ENCODE results near the gene GTF2H1. TPM values are rescaled to one million over a fixed set of nuclear protein-coding genes. Genes with fewer than 3 reads are reported as not detected.
A peak's percentile ranks its signal among the peaks of the same experiment; 100 is the strongest.

Gene GTF2H1
- total and polyA plus RNA-seq, 3 donors from 2014 or later = 79.2 to 111 (median 103) TPM

DNA sequence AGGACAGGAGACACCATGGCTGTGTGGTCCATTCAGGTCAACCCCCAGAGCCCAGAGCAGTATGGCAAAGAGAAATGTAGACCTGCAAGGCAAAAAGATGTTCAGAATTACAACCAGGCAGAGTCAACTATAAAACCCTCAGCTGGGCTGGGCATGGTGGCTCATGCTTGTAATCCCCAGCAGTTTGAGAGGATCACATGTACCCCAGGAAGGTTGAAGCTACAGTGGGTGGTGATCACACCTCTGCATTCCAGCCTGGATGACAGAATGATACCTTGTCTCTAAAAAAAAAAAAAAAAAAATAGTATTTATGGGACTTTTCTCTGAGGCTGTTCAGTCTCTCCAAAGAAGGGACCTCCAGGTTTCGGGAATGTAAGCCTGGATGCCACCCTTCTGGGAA, 53.6 kb downstream of the GTF2H1 start:
- H3K4me3 ChIP-seq = no peak overlapping the region
- TF ChIP-seq POLR2A (IDR thresholded peaks at IDR 0.05) = no peak
- TF ChIP-seq, protein P1, sequence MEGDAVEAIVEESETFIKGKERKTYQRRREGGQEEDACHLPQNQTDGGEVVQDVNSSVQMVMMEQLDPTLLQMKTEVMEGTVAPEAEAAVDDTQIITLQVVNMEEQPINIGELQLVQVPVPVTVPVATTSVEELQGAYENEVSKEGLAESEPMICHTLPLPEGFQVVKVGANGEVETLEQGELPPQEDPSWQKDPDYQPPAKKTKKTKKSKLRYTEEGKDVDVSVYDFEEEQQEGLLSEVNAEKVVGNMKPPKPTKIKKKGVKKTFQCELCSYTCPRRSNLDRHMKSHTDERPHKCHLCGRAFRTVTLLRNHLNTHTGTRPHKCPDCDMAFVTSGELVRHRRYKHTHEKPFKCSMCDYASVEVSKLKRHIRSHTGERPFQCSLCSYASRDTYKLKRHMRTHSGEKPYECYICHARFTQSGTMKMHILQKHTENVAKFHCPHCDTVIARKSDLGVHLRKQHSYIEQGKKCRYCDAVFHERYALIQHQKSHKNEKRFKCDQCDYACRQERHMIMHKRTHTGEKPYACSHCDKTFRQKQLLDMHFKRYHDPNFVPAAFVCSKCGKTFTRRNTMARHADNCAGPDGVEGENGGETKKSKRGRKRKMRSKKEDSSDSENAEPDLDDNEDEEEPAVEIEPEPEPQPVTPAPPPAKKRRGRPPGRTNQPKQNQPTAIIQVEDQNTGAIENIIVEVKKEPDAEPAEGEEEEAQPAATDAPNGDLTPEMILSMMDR (IDR thresholded peaks at IDR 0.05) = no peak
- intact Hi-C loops (cut with DNase I; ENCODE audit: low total_unique reads) = no loop called here
- H3K36me3 ChIP-seq (ENCODE audit: low read depth, missing control alignments) = no peaks in the 10 kb centered on the region
- WGBS, 2 donors = 91 to 100% methylated on average over 1 of the region's 1 CpG
- no peak overlapping the region for H3K27ac ChIP-seq
- H3K9me3 ChIP-seq = no peaks in the 10 kb centered on the region
- no peaks in the 10 kb centered on the region for H3K27me3 ChIP-seq
- DNase-seq = no peak
- H3K4me1 ChIP-seq = no peaks in the 10 kb centered on the region

- H3K27me3 ChIP-seq = no peaks in the 10 kb centered on the region
- no peak for DNase-seq
- H3K4me1 ChIP-seq = peaks cover 14% of the 10 kb centered on the region
- no peak for TF ChIP-seq POLR2A (IDR thresholded peaks at IDR 0.05)
- TF ChIP-seq, protein P1 (IDR thresholded peaks at IDR 0.05) = no peak
- WGBS, 2 donors = 0 to 43% methylated on average over 1 to 2 of the region's 2 CpGs
- intact Hi-C loops (cut with DNase I; ENCODE audit: low total_unique reads) = no loop called here
- H3K27ac ChIP-seq = no peak overlapping the region
- H3K36me3 ChIP-seq (ENCODE audit: low read depth, missing control alignments) = no peaks in the 10 kb centered on the region
- H3K4me3 ChIP-seq = no peak overlapping the region
- no peaks in the 10 kb centered on the region for H3K9me3 ChIP-seq
Measured at GRCh38 chr11:18379201-18379600, 56.8 kb downstream of the GTF2H1 start.

- no peak for TF ChIP-seq POLR2A (IDR thresholded peaks at IDR 0.05)
- TF ChIP-seq, protein P1 (IDR thresholded peaks at IDR 0.05) = no peak
Measured at GRCh38 chr11:18383388-18384156, 61.2 kb downstream of the GTF2H1 start.

DNA sequence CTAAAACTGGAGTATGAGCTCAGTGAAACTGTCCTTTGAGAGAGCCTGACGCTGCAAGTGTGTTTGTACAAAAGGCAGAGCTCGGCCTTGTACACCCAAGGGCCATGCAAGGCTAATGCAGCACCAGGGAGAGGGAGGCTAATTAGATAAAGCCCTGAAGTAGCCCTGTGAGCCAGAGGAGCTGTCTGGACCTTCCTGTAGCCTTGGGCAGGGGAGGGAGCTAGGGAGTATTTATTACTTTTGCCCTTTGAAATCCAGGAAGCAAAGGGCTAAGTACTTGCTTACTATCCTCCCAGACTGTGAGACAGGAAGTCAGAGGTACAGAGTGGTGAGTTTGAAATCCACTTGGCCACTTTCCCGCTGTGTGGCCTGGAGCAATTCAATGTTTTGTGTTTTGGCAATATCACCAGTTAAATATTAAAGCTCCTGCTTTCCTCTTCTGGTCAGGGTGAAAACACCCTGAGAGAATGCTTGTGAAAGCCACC, 61.8 kb downstream of the GTF2H1 start:
- no peak overlapping the region for H3K4me3 ChIP-seq
- no peaks in the 10 kb centered on the region for H3K36me3 ChIP-seq (ENCODE audit: low read depth, missing control alignments)
- peaks cover 19% of the 10 kb centered on the region for H3K4me1 ChIP-seq
- TF ChIP-seq POLR2A (IDR thresholded peaks at IDR 0.05) = no peak
- TF ChIP-seq, protein P1 (IDR thresholded peaks at IDR 0.05) = no peak
- DNase-seq = peak; percentile 66
- H3K27me3 ChIP-seq = no peaks in the 10 kb centered on the region
- H3K27ac ChIP-seq = peak overlapping the region; percentile 83 to 93
- 33 to 47% methylated on average over 3 of the region's 3 CpGs for WGBS, 2 donors
- intact Hi-C loops (cut with DNase I; ENCODE audit: low total_unique reads) = no loop called here
- no peaks in the 10 kb centered on the region for H3K9me3 ChIP-seq

More at GRCh38 chr11:18383388-18384156, 61.2 kb downstream of the GTF2H1 start:
- H3K27ac ChIP-seq = peak overlapping the region; percentile 83 to 93
- H3K4me3 ChIP-seq = no peak overlapping the region
- peaks cover 19% of the 10 kb centered on the region for H3K4me1 ChIP-seq
- intact Hi-C loops (cut with DNase I; ENCODE audit: low total_unique reads) = no loop called here
- no peaks in the 10 kb centered on the region for H3K27me3 ChIP-seq
- no peaks in the 10 kb centered on the region for H3K36me3 ChIP-seq (ENCODE audit: low read depth, missing control alignments)
- H3K9me3 ChIP-seq = no peaks in the 10 kb centered on the region
- peak; percentile 76 for DNase-seq
- 33 to 37% methylated on average over 6 to 9 of the region's 9 CpGs for WGBS, 2 donors

All from testis (tissue), 3 donors.